ENCODE data around the gene GOLGA8F.
"Not testable (repeated sequence)": the region's sequence is repeated elsewhere in the genome, so short reads cannot be mapped to it uniquely, and the experiment has no call there.

Gene GOLGA8F

GRCh38 chr15:28378364-28378763 lies at the start of gene GOLGA8F:
GOLGA8F (plus strand) TSS chr15:28378664; CDS start chr15:28378762, 98 bp downstream.
- not testable (repeated sequence) for DNase-seq

- not testable (repeated sequence) for DNase-seq
Observed at GRCh38 chr15:28357984-28358383, 20.5 kb upstream of the GOLGA8F start, which contains the start of gene GOLGA6L24. GOLGA6L24 (minus strand) TSS chr15:28358084; CDS start chr15:28358023, 61 bp downstream.

- not testable (repeated sequence) for DNase-seq
Observed at GRCh38 chr15:28365502-28365901, 13.0 kb upstream of the GOLGA8F start.

- DNase-seq: not testable (repeated sequence)
Observed at GRCh38 chr15:28380053-28380452, 1.6 kb downstream of the GOLGA8F start.

GRCh38 chr15:28396022-28396421 lies 17.6 kb downstream of the GOLGA8F start:
- not testable (repeated sequence) for DNase-seq

GRCh38 chr15:28402774-28403435 lies 24.4 kb downstream of the GOLGA8F start:
- DNase-seq: not testable (repeated sequence)

- DNase-seq: peak; percentile 0
Observed at GRCh38 chr15:28420470-28420869, 42.0 kb downstream of the GOLGA8F start.

GRCh38 chr15:28435594-28435993 lies 57.1 kb downstream of the GOLGA8F start:
- not testable (repeated sequence) for DNase-seq
